Transverse colon (tissue), 4 donors: ENCODE data around the gene LRAT.

Experiments
- EP300 ChIP-seq: sonication (generic); formaldehyde crosslinking; IDR thresholded peaks from one replicate; pipeline ENCODE4 v1.6.1; 2017; ENCODE audit warnings: antibody characterized with exemption, low read depth
- POLR2AphosphoS5 ChIP-seq, 3 donors: sonication (generic); formaldehyde crosslinking; IDR thresholded peaks; one replicate each; pipeline ENCODE4 v1.6.1; 2016; ENCODE audit warnings: antibody characterized with exemption in 3 of 3
- TF ChIP-seq, protein P1 (sequence below), 5 experiments: fragments of 200-600 bp in 3 of 5; fragments of 450-650 bp in 2 of 5; sonication (generic) in 3 of 5; IDR thresholded peaks; 1 replicate in 2 of 5; 2 replicates in 3 of 5; pipeline ENCODE4 v1.5.1; 2016 to 2017; ENCODE audit warnings: antibody characterized with exemption in 5 of 5, inconsistent platforms in 3 of 5, mild to moderate bottlenecking in 2 of 5, moderate library complexity in 1 of 5

DNA sequence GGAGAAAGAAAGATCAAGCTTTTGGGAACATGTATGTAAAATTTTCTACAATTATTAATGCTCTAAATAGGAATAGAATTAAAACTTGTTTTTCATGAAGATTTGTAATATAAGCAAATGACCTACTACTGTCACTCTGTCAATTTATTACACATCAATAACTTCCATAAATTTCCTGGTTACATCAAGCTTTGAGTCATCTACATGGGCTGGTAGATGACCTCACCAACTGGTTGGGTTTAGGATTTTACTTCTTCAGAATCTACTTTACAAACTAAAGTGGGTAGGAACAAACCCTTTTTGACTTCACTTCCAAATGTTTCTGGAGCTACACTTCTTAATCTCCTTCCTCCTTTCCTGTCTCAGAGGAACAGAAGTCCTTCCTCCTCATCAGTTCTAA lies 12.0 kb upstream of the LRAT start:
- TF ChIP-seq, protein P1, sequence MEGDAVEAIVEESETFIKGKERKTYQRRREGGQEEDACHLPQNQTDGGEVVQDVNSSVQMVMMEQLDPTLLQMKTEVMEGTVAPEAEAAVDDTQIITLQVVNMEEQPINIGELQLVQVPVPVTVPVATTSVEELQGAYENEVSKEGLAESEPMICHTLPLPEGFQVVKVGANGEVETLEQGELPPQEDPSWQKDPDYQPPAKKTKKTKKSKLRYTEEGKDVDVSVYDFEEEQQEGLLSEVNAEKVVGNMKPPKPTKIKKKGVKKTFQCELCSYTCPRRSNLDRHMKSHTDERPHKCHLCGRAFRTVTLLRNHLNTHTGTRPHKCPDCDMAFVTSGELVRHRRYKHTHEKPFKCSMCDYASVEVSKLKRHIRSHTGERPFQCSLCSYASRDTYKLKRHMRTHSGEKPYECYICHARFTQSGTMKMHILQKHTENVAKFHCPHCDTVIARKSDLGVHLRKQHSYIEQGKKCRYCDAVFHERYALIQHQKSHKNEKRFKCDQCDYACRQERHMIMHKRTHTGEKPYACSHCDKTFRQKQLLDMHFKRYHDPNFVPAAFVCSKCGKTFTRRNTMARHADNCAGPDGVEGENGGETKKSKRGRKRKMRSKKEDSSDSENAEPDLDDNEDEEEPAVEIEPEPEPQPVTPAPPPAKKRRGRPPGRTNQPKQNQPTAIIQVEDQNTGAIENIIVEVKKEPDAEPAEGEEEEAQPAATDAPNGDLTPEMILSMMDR (IDR thresholded peaks at IDR 0.05), result no peak
- no peak for TF ChIP-seq POLR2AphosphoS5 (IDR thresholded peaks at IDR 0.05)
- no peak for TF ChIP-seq EP300
